GM18861 (cell line): ENCODE measurements around the gene EFL1.
"Not testable (repeated sequence)": the region's sequence is repeated elsewhere in the genome, so short reads cannot be mapped to it uniquely, and the experiment has no call there.

ENCODE experiments used
- ATAC-seq: cut with Tn5 transposase; IDR thresholded peaks from one replicate; pipeline ENCODE4 v1.9.1; 2021; ENCODE audit not compliant: unreplicated experiment

Gene EFL1

GRCh38 chr15:82282386-82282785 lies 19.9 kb upstream of the EFL1 start:
- ATAC-seq, result not testable (repeated sequence)

- ATAC-seq, result not testable (repeated sequence)
Measured at GRCh38 chr15:82281276-82281675, 18.7 kb upstream of the EFL1 start.

GRCh38 chr15:82275410-82275809 lies 12.9 kb upstream of the EFL1 start:
- no peak for ATAC-seq

GRCh38 chr15:82272154-82272553 lies 9.6 kb upstream of the EFL1 start:
- ATAC-seq, result no peak

DNA sequence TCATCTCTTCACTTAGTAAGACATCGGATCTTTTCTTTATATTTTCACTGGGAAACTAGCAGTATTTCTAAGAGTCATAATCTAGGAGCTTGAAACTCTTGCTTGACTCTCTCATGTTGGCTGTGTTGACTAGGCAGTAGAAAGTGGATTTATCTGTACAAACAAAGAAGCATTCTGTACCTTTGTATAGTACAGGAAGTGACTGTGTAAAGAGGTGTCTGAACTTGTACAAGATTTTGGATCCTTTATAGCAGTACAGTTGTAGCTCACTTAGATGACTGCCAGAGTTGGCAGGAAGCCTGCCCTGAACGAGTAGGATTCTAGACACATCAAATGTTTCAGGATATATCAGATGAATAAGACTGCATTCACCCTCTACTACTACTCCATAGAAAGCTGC lies 5.9 kb upstream of the EFL1 start:
- ATAC-seq, result not testable (repeated sequence)

DNA sequence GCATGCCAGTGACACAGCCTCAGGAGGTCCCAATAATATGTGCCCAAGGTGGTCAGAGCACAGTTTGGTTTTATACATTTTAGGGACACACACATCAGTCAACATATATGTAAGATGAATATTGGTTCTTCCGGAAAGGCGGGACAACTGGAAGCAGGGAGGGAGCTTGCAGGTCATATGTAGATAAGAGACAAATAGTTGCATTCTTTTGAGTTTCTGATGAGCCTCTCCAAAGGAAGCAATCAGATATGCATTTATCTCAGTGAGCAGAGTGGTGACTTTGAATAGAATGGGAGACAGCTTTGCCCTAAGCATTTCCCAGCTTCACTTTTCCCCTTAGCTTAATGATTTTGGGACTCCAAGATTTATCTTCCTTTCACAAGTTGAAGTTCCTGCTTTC lies 4.6 kb upstream of the EFL1 start:
- ATAC-seq, result not testable (repeated sequence)

GRCh38 chr15:82263350-82263749 lies 816 bp upstream of the EFL1 start:
- no peak for ATAC-seq

DNA sequence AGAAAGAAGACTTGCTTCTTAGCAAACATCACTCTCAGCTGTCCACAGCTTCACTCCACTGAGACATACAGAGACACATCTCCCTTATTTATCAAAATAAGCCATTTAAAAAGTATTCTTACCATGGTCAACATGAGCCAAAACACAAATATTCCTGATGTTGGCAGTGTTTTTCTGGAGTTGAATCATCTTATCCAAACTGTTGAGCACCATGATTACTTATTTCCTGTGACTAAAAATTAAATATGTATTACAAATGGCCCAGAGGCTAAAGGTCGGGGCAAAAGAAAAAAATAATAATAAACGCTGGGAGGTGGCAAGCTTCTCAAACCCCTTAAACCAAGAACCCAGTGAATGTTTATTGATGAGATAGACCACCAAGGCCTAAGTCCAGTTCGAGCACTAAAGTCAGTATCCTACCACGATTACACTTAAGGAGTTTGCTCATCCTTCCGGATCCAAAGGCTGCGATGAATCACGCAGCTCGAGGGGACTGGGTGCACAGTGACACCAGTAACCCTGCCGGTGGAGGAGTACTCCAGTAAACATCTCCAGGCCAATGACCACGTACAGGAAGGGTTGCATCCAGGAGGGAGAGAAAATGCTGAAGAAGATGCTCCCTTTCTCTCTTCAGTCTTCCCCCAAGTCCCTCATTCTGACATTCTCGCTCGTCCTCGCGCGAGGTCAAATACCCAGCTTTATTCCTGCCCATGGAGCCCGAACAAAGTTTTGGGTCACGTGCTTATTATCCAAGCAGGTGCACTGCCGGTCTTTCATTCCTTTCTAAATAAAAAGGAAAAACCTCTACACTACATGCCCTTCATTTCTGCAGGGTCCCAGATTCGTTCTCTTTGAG lies 740 bp downstream of the EFL1 start:
- ATAC-seq, result peak; percentile 1

GRCh38 chr15:82248261-82248660 lies 14.3 kb downstream of the EFL1 start:
- not testable (repeated sequence) for ATAC-seq

GRCh38 chr15:82245956-82246355 lies 16.6 kb downstream of the EFL1 start:
- ATAC-seq, result not testable (repeated sequence)

DNA sequence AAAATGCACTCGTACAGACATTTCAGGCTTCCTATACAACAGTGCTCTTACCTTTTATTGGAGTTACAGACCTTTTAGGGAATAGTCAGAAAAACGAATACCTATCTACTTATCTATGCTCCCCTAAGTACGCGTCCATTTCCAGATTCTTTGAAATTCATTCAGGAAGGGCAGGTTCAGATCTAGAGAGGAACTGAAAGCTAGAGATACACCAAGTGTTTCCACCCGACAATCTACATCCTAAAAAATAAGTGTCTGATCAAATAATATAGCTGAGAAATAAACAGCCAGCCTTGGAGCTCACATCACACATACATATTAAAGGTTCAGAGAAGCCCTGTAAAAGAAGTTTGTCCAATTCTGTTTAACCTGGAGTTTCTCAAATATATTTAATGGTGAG lies 18.9 kb downstream of the EFL1 start:
- ATAC-seq, result not testable (repeated sequence)

GRCh38 chr15:82241836-82242499 lies 20.6 kb downstream of the EFL1 start:
- ATAC-seq, result not testable (repeated sequence)

- ATAC-seq, result no peak
Measured at GRCh38 chr15:82239685-82240391, 22.7 kb downstream of the EFL1 start.

- not testable (repeated sequence) for ATAC-seq
Measured at GRCh38 chr15:82237944-82238534, 24.5 kb downstream of the EFL1 start.

DNA sequence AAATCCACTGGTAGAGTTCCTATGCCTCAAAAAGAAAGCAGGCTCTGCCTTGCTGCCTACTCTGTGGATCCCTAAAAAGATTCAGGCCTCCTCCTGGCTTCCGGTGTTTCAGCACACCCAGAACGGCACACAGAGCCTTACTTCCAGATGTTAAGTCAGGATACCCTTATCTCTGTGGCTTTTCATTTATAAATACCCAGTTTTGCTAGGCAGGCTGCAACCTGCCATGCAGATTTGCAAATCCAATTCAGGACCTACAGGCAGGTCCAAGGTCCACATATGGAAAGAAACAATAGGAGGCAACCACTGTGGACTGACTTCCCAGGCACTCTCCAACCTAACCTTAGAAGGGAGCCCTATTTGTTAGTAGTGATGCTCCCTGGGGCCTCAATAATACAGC lies 30.7 kb downstream of the EFL1 start:
- ATAC-seq, result no peak

DNA sequence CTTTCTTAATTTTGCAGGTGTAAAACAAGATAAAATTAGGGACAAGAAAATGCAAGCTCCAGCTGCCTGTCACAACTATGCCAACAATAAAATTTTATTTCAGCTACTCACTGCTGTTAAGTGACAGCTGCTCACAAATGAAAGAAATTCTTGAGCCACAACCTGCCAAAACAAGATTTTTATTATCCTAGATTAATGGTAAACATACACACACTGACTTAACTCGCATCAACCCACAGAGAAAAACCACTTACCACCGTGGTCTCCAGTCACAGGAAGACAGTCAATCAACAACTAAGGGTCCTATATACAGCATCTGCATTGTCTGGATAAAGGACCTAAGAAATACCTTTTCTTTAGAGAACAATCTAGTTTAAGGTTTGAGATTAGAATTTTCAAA lies 31.3 kb downstream of the EFL1 start:
- no peak for ATAC-seq

GRCh38 chr15:82228750-82229149 lies 33.8 kb downstream of the EFL1 start:
- no peak for ATAC-seq

GRCh38 chr15:82221535-82221934 lies 41.0 kb downstream of the EFL1 start:
- ATAC-seq, result not testable (repeated sequence)

DNA sequence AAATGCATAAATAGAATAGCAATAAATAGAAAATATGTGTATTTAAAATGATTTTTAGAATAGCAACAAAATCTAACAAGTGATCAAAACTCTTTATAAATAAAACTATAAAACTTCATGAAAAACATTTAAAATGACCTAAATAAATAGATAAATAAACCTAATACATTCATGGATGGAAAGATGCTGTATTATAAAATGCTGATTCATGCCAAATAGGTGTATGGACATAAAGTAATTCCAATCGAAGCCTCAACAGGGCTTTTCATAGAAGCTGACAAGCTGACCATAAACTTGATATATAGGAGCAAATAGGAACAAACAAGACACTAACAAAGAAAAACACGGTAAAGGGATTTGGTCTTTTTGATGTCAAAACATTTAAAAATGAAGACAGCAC lies 46.4 kb downstream of the EFL1 start:
- ATAC-seq, result not testable (repeated sequence)

DNA sequence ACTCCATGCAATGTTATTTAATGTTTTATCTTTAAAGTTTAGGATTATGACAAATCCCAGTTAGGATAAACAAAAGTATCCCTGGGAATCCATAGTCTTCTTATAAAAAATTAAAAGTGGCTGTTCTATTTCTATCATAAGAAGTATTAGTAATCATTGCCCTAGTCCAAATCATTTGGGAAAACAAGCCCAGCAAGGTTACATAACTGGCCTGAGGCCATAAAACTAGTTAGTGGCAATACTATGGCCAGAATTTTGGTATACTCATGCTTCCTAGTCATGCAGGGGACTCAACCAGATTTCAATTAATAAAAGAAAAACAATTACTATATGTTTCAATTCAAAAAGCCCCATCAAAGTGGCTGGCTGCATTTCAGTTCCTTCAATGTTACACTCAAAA lies 50.3 kb downstream of the EFL1 start:
- not testable (repeated sequence) for ATAC-seq

DNA sequence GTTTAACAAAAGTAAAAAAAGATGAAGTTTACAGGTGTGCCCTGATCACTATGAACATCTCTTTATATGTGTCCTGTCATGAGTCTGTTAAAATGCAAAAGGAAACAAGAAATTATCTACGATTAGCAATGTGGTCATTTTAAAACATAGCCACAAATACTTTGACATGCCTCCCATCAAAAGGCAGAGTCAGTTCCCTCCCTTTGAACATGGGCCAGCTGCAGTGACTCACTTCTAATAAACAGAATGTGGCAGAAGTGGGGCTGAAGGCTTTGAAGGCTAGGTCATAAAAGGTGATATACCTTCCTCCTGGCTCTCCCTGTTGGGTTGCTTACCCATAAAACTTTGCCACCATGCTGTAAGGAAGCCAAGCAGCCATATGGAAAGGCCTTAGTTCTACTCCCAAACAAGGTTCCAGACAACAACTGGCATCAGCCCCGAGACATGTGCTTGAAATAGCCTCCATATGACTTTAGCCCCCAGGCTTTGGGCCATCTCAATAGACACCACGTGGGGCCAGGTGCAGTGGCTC lies 52.4 kb downstream of the EFL1 start:
- ATAC-seq, result not testable (repeated sequence)
